Endodermal cell (in vitro differentiated cells): ENCODE measurements around the gene CLIC5. TPM values are rescaled to one million over a fixed set of nuclear protein-coding genes. Genes with fewer than 3 reads are reported as not detected.

Source experiments
- DNase-seq: peaks from one replicate; pipeline ENCODE4 v3.0.0-alpha.2; 2017
- H3K27ac ChIP-seq: 2 replicates; pipeline ENCODE4 v1.5.1; 2013; ENCODE audit warnings: mild to moderate bottlenecking, low read depth, low read length, moderate library complexity
- H3K27me3 ChIP-seq: 2 replicates; pipeline ENCODE4 v1.6.1; 2013; ENCODE audit warnings: mild to moderate bottlenecking, low read length, moderate library complexity; ENCODE audit not compliant: insufficient read depth, control insufficient read depth, poor library complexity, severe bottlenecking
- H3K36me3 ChIP-seq: 2 replicates; pipeline ENCODE4 v1.7.0; 2013; ENCODE audit warnings: mild to moderate bottlenecking, low read length, moderate library complexity; ENCODE audit not compliant: control insufficient read depth, insufficient read depth
- H3K4me1 ChIP-seq: one replicate; pipeline ENCODE4 v1.7.0; 2013; ENCODE audit warnings: low read length; ENCODE audit not compliant: control insufficient read depth, insufficient read depth
- H3K4me3 ChIP-seq: 2 replicates; pipeline ENCODE4 v1.5.1; 2013; ENCODE audit warnings: mild to moderate bottlenecking, low read length, moderate library complexity
- H3K9ac ChIP-seq: 2 replicates; pipeline ENCODE4 v1.6.1; 2013; ENCODE audit warnings: mild to moderate bottlenecking, low read length, moderate library complexity; ENCODE audit not compliant: poor library complexity, severe bottlenecking; ENCODE audit errors: extremely low read depth
- H3K9me3 ChIP-seq: 2 replicates; pipeline ENCODE4 v1.6.1; 2013; ENCODE audit warnings: mild to moderate bottlenecking, low read length, moderate library complexity; ENCODE audit not compliant: control insufficient read depth
- H3K27ac Mint-ChIP-seq: 2 replicates; pipeline ENCODE4 v1.8.0; 2020; ENCODE audit warnings: mixed read lengths
- H3K27me3 Mint-ChIP-seq: 2 replicates; pipeline ENCODE4 v1.8.0; 2021; ENCODE audit warnings: mild to moderate bottlenecking, mixed read lengths; ENCODE audit not compliant: insufficient read depth
- H3K36me3 Mint-ChIP-seq: 2 replicates; pipeline ENCODE4 v1.8.0; 2020; ENCODE audit warnings: low read depth, mixed read lengths
- H3K4me1 Mint-ChIP-seq: 2 replicates; pipeline ENCODE4 v1.8.0; 2020; ENCODE audit warnings: mixed read lengths
- H3K4me3 Mint-ChIP-seq: 2 replicates; pipeline ENCODE4 v1.8.0; 2020; ENCODE audit warnings: mild to moderate bottlenecking, moderate library complexity, mixed read lengths
- H3K9me3 Mint-ChIP-seq: 2 replicates; pipeline ENCODE4 v1.8.0; 2020; ENCODE audit warnings: mild to moderate bottlenecking, mixed read lengths
- CTCF ChIP-seq: fragments of 200-600 bp; sonication (generic); conservative IDR thresholded peaks from 2 replicates; pipeline ENCODE4 v1.5.0; 2021; ENCODE audit warnings: antibody characterized with exemption, mild to moderate bottlenecking
- WGBS, 2 experiments: methylation state at CpG; one replicate each; pipeline versions ENCODE4 v1.1.5 to v1.1.7; 2013; ENCODE audit warnings: missing lambda C conversion rate in 2 of 2, mixed read lengths in 1 of 2; ENCODE audit not compliant: insufficient coverage in 1 of 2, insufficient read length in 1 of 2; 5-methylcytosine and 5-hydroxymethylcytosine counted together
- total RNA-seq, 2 donors: library from RNA; stranded (reverse); fragmentation: NEBNext Ultra II Directional in 1 of 2; extraction: Animal tissue kit (Norgen Biotek cat#: 25700) in 1 of 2; gene quantifications; 2 replicates in 1 of 2; 3 replicates in 1 of 2; pipeline ENCODE4 v1.2.1, GENCODE V29; 2021

The CLIC5 gene
- total RNA-seq, 2 donors from 2014 or later = 0.11 TPM; not detected in 1

GRCh38 chr6:45929421-45930361, 86.0 kb downstream of the CLIC5 start:
- H3K27me3 Mint-ChIP-seq = peaks cover 1% of the 10 kb centered on the region

GRCh38 chr6:45928721-45929305, 86.8 kb downstream of the CLIC5 start:
- Histone ChIP-seq H3K36me3 (no peaks in the 10 kb centered on the region), H3K4me3 (no peak overlapping the region), H3K27me3 (no peaks in the 10 kb centered on the region), H3K9ac (no peak overlapping the region), H3K27ac (no peak overlapping the region), H3K9me3 (no peaks in the 10 kb centered on the region), H3K4me1 (peaks cover 3% of the 10 kb centered on the region)
- no peaks in the 10 kb centered on the region for H3K36me3 Mint-ChIP-seq
- H3K4me1 Mint-ChIP-seq = peaks cover 28% of the 10 kb centered on the region
- H3K9me3 Mint-ChIP-seq = no peaks in the 10 kb centered on the region
- no peak for DNase-seq
- no peak overlapping the region for H3K27ac Mint-ChIP-seq
- no peak overlapping the region for H3K4me3 Mint-ChIP-seq
- no peak for TF ChIP-seq CTCF
- 88 to 92% methylated on average over 2 to 10 of the region's 11 CpGs for WGBS, 2 experiments
- peaks cover 1% of the 10 kb centered on the region for H3K27me3 Mint-ChIP-seq

More at GRCh38 chr6:45929421-45930361, 86.0 kb downstream of the CLIC5 start:
- DNase-seq = no peak
- no peak for TF ChIP-seq CTCF
- Mint-ChIP-seq H3K4me3 (no peak overlapping the region), H3K9me3 (no peaks in the 10 kb centered on the region), H3K36me3 (no peaks in the 10 kb centered on the region), H3K4me1 (peaks cover 34% of the 10 kb centered on the region), H3K27ac (no peak overlapping the region)
- Histone ChIP-seq H3K9ac (no peak overlapping the region), H3K36me3 (no peaks in the 10 kb centered on the region), H3K4me1 (peaks cover 6% of the 10 kb centered on the region), H3K27ac (no peak overlapping the region), H3K9me3 (no peaks in the 10 kb centered on the region), H3K4me3 (no peak overlapping the region), H3K27me3 (no peaks in the 10 kb centered on the region)
- 87 to 91% methylated on average over 8 to 16 of the region's 17 CpGs for WGBS, 2 experiments

GRCh38 chr6:45927421-45928320, 88.0 kb downstream of the CLIC5 start:
- peaks cover 1% of the 10 kb centered on the region for H3K27me3 Mint-ChIP-seq
- H3K9me3 Mint-ChIP-seq = no peaks in the 10 kb centered on the region
- peak; percentile 12 for TF ChIP-seq CTCF

More at GRCh38 chr6:45927421-45928320, 88.0 kb downstream of the CLIC5 start:
- no peak overlapping the region for H3K27ac ChIP-seq
- Mint-ChIP-seq H3K4me1 (peaks cover 25% of the 10 kb centered on the region), H3K27ac (peak overlapping the region; percentile 22), H3K4me3 (no peak overlapping the region), H3K36me3 (no peaks in the 10 kb centered on the region)
- H3K4me1 ChIP-seq = peaks cover 2% of the 10 kb centered on the region
- no peak overlapping the region for H3K4me3 ChIP-seq
- H3K27me3 ChIP-seq = no peaks in the 10 kb centered on the region
- H3K9ac ChIP-seq = no peak overlapping the region
- peak; percentile 33 for DNase-seq
- no peaks in the 10 kb centered on the region for H3K9me3 ChIP-seq
- 48 to 54% methylated on average over 6 to 9 of the region's 9 CpGs for WGBS, 2 experiments
- H3K36me3 ChIP-seq = no peaks in the 10 kb centered on the region
